ENCODE data around the gene CLIC4. TPM values are rescaled to one million over a fixed set of nuclear protein-coding genes. Genes with fewer than 3 reads are reported as not detected.

CLIC4 gene
- total RNA-seq, 1 donor from 2014 or later = 164 TPM

GRCh38 chr1:24856787-24857506 is 111.7 kb downstream of the CLIC4 start:
- Histone ChIP-seq H3K27ac (no peak overlapping the region), H3K36me3 (no peaks in the 10 kb centered on the region), H3K4me3 (no peak overlapping the region), H3K27me3 (no peaks in the 10 kb centered on the region), H3K4me1 (no peaks in the 10 kb centered on the region), H3K9me3 (no peaks in the 10 kb centered on the region)
- peak in 1 of 2 donors; percentile 34 for DNase-seq (ENCODE audit: extremely low spot score in 2 of 2)
- intact Hi-C loops (cut with DNase I) = loop anchor here (10.0 kb wide), 1 partner anchor 228 kb away; no protein-coding TSS in a partner anchor
- TF ChIP-seq POLR2A (IDR thresholded peaks at IDR 0.05) (no peak), CTCF (IDR thresholded peaks at IDR 0.05) (no peak), POLR2AphosphoS5 (IDR thresholded peaks at IDR 0.05; ENCODE audit: insufficient read depth in 1 of 2, low read depth in 1 of 2) (no peak)

GRCh38 chr1:24857507-24858133 is 112.4 kb downstream of the CLIC4 start:
- Histone ChIP-seq H3K36me3 (no peaks in the 10 kb centered on the region), H3K27ac (no peak overlapping the region), H3K4me3 (no peak overlapping the region), H3K27me3 (no peaks in the 10 kb centered on the region), H3K4me1 (no peaks in the 10 kb centered on the region), H3K9me3 (no peaks in the 10 kb centered on the region)
- no peak for TF ChIP-seq POLR2A (IDR thresholded peaks at IDR 0.05)
- TF ChIP-seq CTCF (IDR thresholded peaks at IDR 0.05) = no peak
- no peak for TF ChIP-seq POLR2AphosphoS5 (IDR thresholded peaks at IDR 0.05; ENCODE audit: insufficient read depth in 1 of 2, low read depth in 1 of 2)
- intact Hi-C loops (cut with DNase I) = loop anchor here (10.0 kb wide), 1 partner anchor 227 kb away; no protein-coding TSS in a partner anchor
- peak in 1 of 2 donors; percentile 44 for DNase-seq (ENCODE audit: extremely low spot score in 2 of 2)

GRCh38 chr1:24858277-24858676 is 113.0 kb downstream of the CLIC4 start:
- TF ChIP-seq POLR2AphosphoS5 (IDR thresholded peaks at IDR 0.05; ENCODE audit: insufficient read depth in 1 of 2, low read depth in 1 of 2) (no peak), POLR2A (IDR thresholded peaks at IDR 0.05) (no peak), CTCF (IDR thresholded peaks at IDR 0.05) (no peak)
- Histone ChIP-seq H3K4me1 (no peaks in the 10 kb centered on the region), H3K36me3 (no peaks in the 10 kb centered on the region), H3K27me3 (no peaks in the 10 kb centered on the region), H3K9me3 (no peaks in the 10 kb centered on the region), H3K4me3 (no peak overlapping the region), H3K27ac (no peak overlapping the region)
- no peak for DNase-seq (ENCODE audit: extremely low spot score in 2 of 2)
- intact Hi-C loops (cut with DNase I) = loop anchor here (10.0 kb wide), 1 partner anchor 227 kb away; no protein-coding TSS in a partner anchor

GRCh38 chr1:24859063-24860010 is 114.1 kb downstream of the CLIC4 start:
- Histone ChIP-seq H3K27ac (no peak overlapping the region), H3K4me1 (no peaks in the 10 kb centered on the region), H3K36me3 (no peaks in the 10 kb centered on the region), H3K9me3 (no peaks in the 10 kb centered on the region), H3K27me3 (no peaks in the 10 kb centered on the region), H3K4me3 (no peak overlapping the region)
- intact Hi-C loops (cut with DNase I) = loop anchor here (10.0 kb wide), 1 partner anchor 225 kb away; no protein-coding TSS in a partner anchor
- peak in 1 of 2 donors; percentile 5 for DNase-seq (ENCODE audit: extremely low spot score in 2 of 2)
- no peak for TF ChIP-seq POLR2A (IDR thresholded peaks at IDR 0.05)
- no peak for TF ChIP-seq POLR2AphosphoS5 (IDR thresholded peaks at IDR 0.05; ENCODE audit: insufficient read depth in 1 of 2, low read depth in 1 of 2)
- no peak for TF ChIP-seq CTCF (IDR thresholded peaks at IDR 0.05)
